K562 (cell line): ENCODE results near the gene TMEFF2. TPM values are rescaled to one million over a fixed set of nuclear protein-coding genes. Genes with fewer than 3 reads are reported as not detected.

Experiments
- ATAC-seq: fragments of 200-7000 bp; cut with Tn5 transposase; 3 replicates; pipeline ENCODE4 v1.9.1; 2020; ENCODE audit warnings: moderate library complexity
- BruUV-seq: library from RNA; stranded (reverse); fragments of 400-500 nt; replicated peaks from 2 replicates; lab custom pipeline; 2021; lab: Mats Ljungman, UMichigan
- CTCF ChIA-PET: fragments of 300-600 bp; formaldehyde crosslinking; extraction: SDS; loops from one replicate; lab custom pipeline; 2021; ENCODE audit warnings: low intra/inter-chr PET ratio; lab: Yijun Ruan, JAX
- POLR2A ChIA-PET: fragments of 300-600, 350-650 bp; sonication (Branson Sonifier 250); formaldehyde crosslinking; extraction: SDS; loops from one replicate; lab custom pipeline; 2021; ENCODE audit warnings: antibody characterized with exemption, inconsistent platforms; lab: Yijun Ruan, JAX
- DNase-seq, 4 experiments: peaks; one replicate each; pipeline versions ENCODE4 v3.0.0 to v3.0.0-alpha.2; 2011 to 2018; ENCODE audit warnings: low spot score in 3 of 4, mixed read lengths in 3 of 4; ENCODE audit errors: extremely low read depth in 1 of 4
- FAIRE-seq: peaks from 2 replicates; lab custom pipeline; 2011; peaks lifted over from hg19 to GRCh38; lab: Jason Lieb, UNC
- H2AFZ ChIP-seq: 2 replicates; pipeline ENCODE4 v1.6.0; 2011; ENCODE audit warnings: low read depth, low read length, control low read depth, inconsistent platforms
- H3K27ac ChIP-seq: fragments of 200-600 bp; 3 replicates; pipeline ENCODE4 v1.8.0; 2011; ENCODE audit warnings: low read depth, mild to moderate bottlenecking, control low read depth, inconsistent platforms, low read length, moderate library complexity, mixed read lengths; ENCODE audit errors: extremely low read depth
- H3K27me3 ChIP-seq, 2 experiments: fragments of 300-600 bp in 1 of 2; 2 replicates in 1 of 2; 3 replicates in 1 of 2; pipeline versions ENCODE4 v1.6.0 to v1.8.0; 2011; ENCODE audit warnings: inconsistent platforms in 2 of 2, low read length in 2 of 2, mild to moderate bottlenecking in 1 of 2, mixed read lengths in 1 of 2, moderate library complexity in 1 of 2; ENCODE audit not compliant: control insufficient read depth in 2 of 2, insufficient read depth in 2 of 2
- H3K36me3 ChIP-seq: fragments of 300-600 bp; 3 replicates; pipeline ENCODE4 v1.8.0; 2011; ENCODE audit warnings: mild to moderate bottlenecking, low read length, inconsistent platforms; ENCODE audit not compliant: control insufficient read depth, insufficient read depth
- H3K4me1 ChIP-seq, 2 experiments: fragments of 200-600 bp in 1 of 2; replicated peaks in 1 of 2; 2 replicates in 1 of 2; 3 replicates in 1 of 2; pipeline versions ENCODE4 v1.5.1 to v1.8.0; 2011; ENCODE audit warnings: inconsistent platforms in 2 of 2, low read length in 2 of 2, mild to moderate bottlenecking in 1 of 2, mixed read lengths in 1 of 2, moderate library complexity in 1 of 2; ENCODE audit not compliant: control insufficient read depth in 2 of 2, insufficient read depth in 2 of 2
- H3K4me2 ChIP-seq: 2 replicates; pipeline ENCODE4 v1.6.1; 2011; ENCODE audit warnings: low read length, control low read depth, inconsistent platforms, mixed read lengths; ENCODE audit not compliant: insufficient read depth
- H3K4me3 ChIP-seq: fragments of 200-600 bp; sonication (generic), shearing (Covaris generic); 2 replicates; pipeline ENCODE4 v1.5.1; 2016; ENCODE audit warnings: control low read depth, inconsistent platforms
- H3K79me2 ChIP-seq: fragments of 200-600 bp; 3 replicates; pipeline ENCODE4 v1.8.0; 2011; ENCODE audit warnings: low read length, inconsistent platforms; ENCODE audit not compliant: control insufficient read depth, insufficient read depth
- H3K9ac ChIP-seq, 2 experiments: 2 replicates each; pipeline versions ENCODE4 v1.6.0 to v1.6.1; 2011; ENCODE audit warnings: low read depth in 2 of 2, low read length in 2 of 2, control low read depth in 1 of 2, inconsistent platforms in 1 of 2, mild to moderate bottlenecking in 1 of 2, mixed read lengths in 1 of 2; ENCODE audit not compliant: insufficient read depth in 1 of 2
- H3K9me1 ChIP-seq: one replicate; pipeline ENCODE4 v1.6.0; 2011; ENCODE audit warnings: inconsistent platforms, mild to moderate bottlenecking, low read length, moderate library complexity; ENCODE audit not compliant: control insufficient read depth, insufficient read depth
- H3K9me3 ChIP-seq: replicated peaks from 2 replicates; pipeline ENCODE4 v1.5.1; 2011; ENCODE audit warnings: low read depth, low read length, inconsistent platforms; ENCODE audit not compliant: control insufficient read depth, insufficient read depth
- H4K20me1 ChIP-seq: replicated peaks from 2 replicates; pipeline ENCODE4 v1.6.1; 2011; ENCODE audit warnings: low read length, inconsistent platforms, mixed read lengths; ENCODE audit not compliant: control insufficient read depth, insufficient read depth
- ARHGAP35 ChIP-seq: fragments of 450-650 bp; IDR thresholded peaks from 2 replicates; pipeline ENCODE4 v1.6.1; 2018; ENCODE audit not compliant: partially characterized antibody
- CBX1 ChIP-seq: sonication (generic); IDR thresholded peaks from 2 replicates; pipeline ENCODE4 v1.6.1; 2016; ENCODE audit warnings: antibody characterized with exemption, low read depth, mild to moderate bottlenecking
- DMBX1 ChIP-seq: fragments of 250-450 bp; sonication (Bioruptor Pico); IDR thresholded peaks from 2 replicates; pipeline ENCODE4 v1.8.0; 2022; ENCODE audit warnings: inconsistent platforms, mild to moderate bottlenecking, moderate library complexity, borderline replicate concordance
- FUS ChIP-seq: fragments of 200-400 bp; formaldehyde crosslinking; optimal IDR thresholded peaks from 2 replicates; pipeline ENCODE3; 2017; ENCODE audit warnings: low read depth, low read length
- HDAC2 ChIP-seq: fragments of 450-650 bp; IDR thresholded peaks from 2 replicates; pipeline ENCODE4 v1.6.1; 2016; ENCODE audit warnings: mild to moderate bottlenecking
- MAZ ChIP-seq, 2 experiments: fragments of 450-650 bp in 1 of 2; sonication (generic) in 1 of 2; formaldehyde crosslinking; IDR thresholded peaks in 1 of 2; conservative IDR thresholded peaks in 1 of 2; 2 replicates each; pipeline versions ENCODE4 v1.4.0 to v1.5.0; 2020; ENCODE audit warnings: mild to moderate bottlenecking in 1 of 2, missing genetic modification reagents in 1 of 2
- POU5F1 ChIP-seq: fragments of 150-350 bp; IDR thresholded peaks from 2 replicates; pipeline ENCODE4 v1.6.1; 2014; ENCODE audit warnings: borderline replicate concordance, low read length, low read depth, mild to moderate bottlenecking; ENCODE audit not compliant: partially characterized antibody
- SRSF7 ChIP-seq: fragments of 200-400 bp; formaldehyde crosslinking; optimal IDR thresholded peaks from 2 replicates; pipeline ENCODE3; 2017; ENCODE audit warnings: mild to moderate bottlenecking, low read depth, low read length
- STAT5A ChIP-seq: IDR thresholded peaks from 2 replicates; pipeline ENCODE4 v1.6.1; 2012; ENCODE audit warnings: low read length, inconsistent platforms, borderline replicate concordance
- ZBTB5 ChIP-seq: fragments of 450-650 bp; IDR thresholded peaks from 2 replicates; pipeline ENCODE4 v1.6.1; 2017; ENCODE audit warnings: antibody characterized with exemption
- ZNF354B ChIP-seq: fragments of 250-450 bp; sonication (Bioruptor Pico); IDR thresholded peaks from 2 replicates; pipeline ENCODE4 v1.4.0; 2020
- ZNF57 ChIP-seq: fragments of 450-650 bp; formaldehyde crosslinking; IDR thresholded peaks from 2 replicates; pipeline ENCODE4 v1.4.0; 2020; ENCODE audit warnings: mild to moderate bottlenecking, moderate library complexity
- WGBS: fragments of 100-300 bp; shearing (Covaris generic); methylation state at CpG from one replicate; pipeline ENCODE4 v1.1.6; 2016; ENCODE audit warnings: low coverage, mixed read lengths; ENCODE audit not compliant: insufficient coverage; ENCODE audit errors: missing lambda C conversion rate; 5-methylcytosine and 5-hydroxymethylcytosine counted together
- in situ Hi-C: fragments of 300-500 bp; cut with MboI; formaldehyde crosslinking; loops from 4 replicates; pipeline ENCODE4 v1.15.0; 2018; ENCODE audit warnings: inconsistent platforms, mixed read lengths
- intact Hi-C: fragments of 100-400 bp; cut with micrococcal nuclease; formaldehyde crosslinking; loops from 2 replicates; pipeline ENCODE4 v1.14.2; 2022
- polyA plus RNA-seq, 8 experiments: library from polyadenylated mRNA; depleted of rRNA in 4 of 8; stranded (reverse) in 5 of 8; unstranded in 3 of 8; fragments of >200 nt; fragmentation: Nextera tagmentation in 2 of 8; fragmentation: Illumina TruSeq in 1 of 8; extraction: Ambion mirVana in 2 of 8; extraction: Trizol in 1 of 8; gene quantifications; 2 replicates each; pipeline versions ENCODE4 v1.2.1 to v1.2.3, GENCODE V29; 2011 to 2014; ENCODE audit warnings: inconsistent platforms in 1 of 8, missing spikeins in 1 of 8
- total RNA-seq, 7 experiments: library from RNA; depleted of rRNA in 6 of 7; stranded (reverse); fragments of >200 nt in 6 of 7; fragmentation: Illumina TruSeq in 2 of 7; extraction: Trizol in 2 of 7; gene quantifications; 2 replicates each; pipeline versions ENCODE4 v1.2.1 to v1.2.3, GENCODE V29; 2011 to 2021; ENCODE audit warnings: low replicate concordance in 1 of 7

The TMEFF2 gene
- total and polyA plus RNA-seq, 9 of the 15 experiments (the other 6 are each of a cell fraction or from before 2014, with no cell fraction given) = 1.4 TPM; not detected in 8

GRCh38 chr2:192186806-192187205, 7.9 kb downstream of the TMEFF2 start:
- DNase-seq = no peak
- CTCF ChIA-PET = no interaction called here
- Histone ChIP-seq H3K4me3 (no peak overlapping the region), H3K4me2 (no peak overlapping the region), H3K9ac (no peak overlapping the region), H3K4me1 (no peaks in the 10 kb centered on the region), H3K27me3 (no peaks in the 10 kb centered on the region), H3K79me2 (no peaks in the 10 kb centered on the region), H3K9me1 (no peaks in the 10 kb centered on the region), H4K20me1 (no peaks in the 10 kb centered on the region), H2AFZ (no peak overlapping the region), H3K27ac (no peak overlapping the region), H3K36me3 (no peaks in the 10 kb centered on the region), H3K9me3 (no peaks in the 10 kb centered on the region)
- ATAC-seq = no peak
- POLR2A ChIA-PET = no interaction called here
- in situ Hi-C loops = loop anchor here (25.0 kb wide), 1 partner anchor 850 kb away; no protein-coding TSS in a partner anchor
- FAIRE-seq = no peak
- WGBS = 4% methylated on average over 5 of the region's 5 CpGs
- TF ChIP-seq CBX1 = no peak
- BruUV-seq = no TSS peak
- intact Hi-C loops = no loop called here

GRCh38 chr2:192184349-192184748, 10.4 kb downstream of the TMEFF2 start:
- Histone ChIP-seq H2AFZ (no peak overlapping the region), H3K9me1 (no peaks in the 10 kb centered on the region), H3K9me3 (no peaks in the 10 kb centered on the region), H3K36me3 (no peaks in the 10 kb centered on the region), H4K20me1 (no peaks in the 10 kb centered on the region), H3K9ac (no peak overlapping the region), H3K4me1 (no peaks in the 10 kb centered on the region), H3K27ac (no peak overlapping the region), H3K4me2 (no peak overlapping the region), H3K4me3 (no peak overlapping the region), H3K79me2 (no peaks in the 10 kb centered on the region), H3K27me3 (no peaks in the 10 kb centered on the region)
- no TSS peak for BruUV-seq
- intact Hi-C loops (no loop called here), in situ Hi-C loops (loop anchor here (25.0 kb wide), 1 partner anchor 853 kb away; no protein-coding TSS in a partner anchor)
- TF ChIP-seq HDAC2 (no peak), DMBX1 (no peak), ZBTB5 (no peak), STAT5A (no peak), ZNF57 (CRISPR knock-in tag) (no peak), FUS (no peak), ARHGAP35 (no peak), MAZ (CRISPR knock-in tag; conservative IDR thresholded peaks at IDR 0.05 in 1 of 2, IDR thresholded peaks at IDR 0.05 in 1 of 2) (no peak), ZNF354B (CRISPR knock-in tag) (no peak), SRSF7 (no peak), POU5F1 (no peak)
- DNase-seq (no peak), FAIRE-seq (no peak), ATAC-seq (no peak)
- ChIA-PET CTCF (no interaction called here), POLR2A (no interaction called here)
- WGBS = 4% methylated on average over 2 of the region's 2 CpGs
